HG02938 (cell line): ENCODE measurements around the gene GATB.

Source experiments
- ATAC-seq: cut with Tn5 transposase; IDR thresholded peaks from one replicate; pipeline ENCODE4 v1.9.1; 2021; ENCODE audit warnings: mild to moderate bottlenecking, moderate library complexity; ENCODE audit not compliant: unreplicated experiment

GATB gene

GRCh38 chr4:151786158-151786495 lies 25.3 kb upstream of the GATB start:
- no peak for ATAC-seq

GRCh38 chr4:151785484-151786157 lies 24.8 kb upstream of the GATB start:
- no peak for ATAC-seq

GRCh38 chr4:151784706-151785105 lies 23.9 kb upstream of the GATB start:
- no peak for ATAC-seq

GRCh38 chr4:151783867-151784266 lies 23.1 kb upstream of the GATB start:
- no peak for ATAC-seq

- no peak for ATAC-seq
These were observed 21.5 kb upstream of the GATB start for GRCh38 chr4:151782296-151782695.

- no peak for ATAC-seq
These were observed 20.2 kb upstream of the GATB start for GRCh38 chr4:151781026-151781425.

- no peak for ATAC-seq
These were observed 16.7 kb upstream of the GATB start for GRCh38 chr4:151777471-151777870.

GRCh38 chr4:151774324-151774723 lies 13.5 kb upstream of the GATB start:
- ATAC-seq, result no peak

GRCh38 chr4:151772274-151772673 lies 11.5 kb upstream of the GATB start:
- no peak for ATAC-seq

GRCh38 chr4:151771664-151772063 lies 10.9 kb upstream of the GATB start:
- ATAC-seq, result no peak

- ATAC-seq, result no peak
These were observed 9.3 kb upstream of the GATB start for GRCh38 chr4:151770154-151770553.

GRCh38 chr4:151768835-151769234 lies 8.0 kb upstream of the GATB start:
- ATAC-seq, result no peak

GRCh38 chr4:151766691-151767090 lies 5.9 kb upstream of the GATB start:
- no peak for ATAC-seq

- ATAC-seq, result no peak
These were observed 805 bp downstream of the GATB start for GRCh38 chr4:151760002-151760401.

- ATAC-seq, result no peak
These were observed 7.8 kb downstream of the GATB start for GRCh38 chr4:151753056-151753455.

GRCh38 chr4:151750156-151750555 lies 10.7 kb downstream of the GATB start:
- ATAC-seq, result no peak

- ATAC-seq, result no peak
These were observed 15.2 kb downstream of the GATB start for GRCh38 chr4:151745481-151746231.

GRCh38 chr4:151744614-151745013 lies 16.2 kb downstream of the GATB start:
- no peak for ATAC-seq

GRCh38 chr4:151743894-151744293 lies 16.9 kb downstream of the GATB start:
- no peak for ATAC-seq

GRCh38 chr4:151743128-151743854 lies 17.5 kb downstream of the GATB start:
- ATAC-seq, result no peak

- ATAC-seq, result no peak
These were observed 21.9 kb downstream of the GATB start for GRCh38 chr4:151738720-151739517.
